ENCODE results near the gene FANCB.

DNA sequence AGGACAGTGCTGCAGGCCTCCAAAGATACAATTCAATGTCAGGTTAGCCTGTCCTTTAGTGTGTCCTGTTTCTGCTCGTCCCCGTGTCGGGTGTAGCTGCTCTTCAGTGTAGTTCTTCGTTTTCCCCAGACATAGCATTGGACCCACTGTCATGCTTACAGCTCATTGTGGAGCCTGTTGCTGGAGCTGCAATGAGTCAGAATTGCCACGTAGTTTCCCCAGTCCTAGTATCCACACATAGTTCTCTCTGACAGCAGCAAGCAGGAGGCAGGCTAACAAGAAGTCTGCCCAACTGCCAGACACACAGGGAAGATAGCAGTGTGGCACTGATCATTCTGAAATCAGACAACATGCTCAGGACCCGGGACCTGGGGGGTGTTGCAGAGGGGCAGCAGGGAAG, 49.6 kb upstream of the FANCB start:
- TF ChIP-seq POLR2A (IDR thresholded peaks at IDR 0.05) (no peak), POLR2AphosphoS5 (IDR thresholded peaks at IDR 0.05) (no peak)
